ENCODE data around the gene FARSA. TPM values are rescaled to one million over a fixed set of nuclear protein-coding genes. Genes with fewer than 3 reads are reported as not detected.

The FARSA gene
- total RNA-seq, 1 donor from 2014 or later = 44.4 TPM

DNA sequence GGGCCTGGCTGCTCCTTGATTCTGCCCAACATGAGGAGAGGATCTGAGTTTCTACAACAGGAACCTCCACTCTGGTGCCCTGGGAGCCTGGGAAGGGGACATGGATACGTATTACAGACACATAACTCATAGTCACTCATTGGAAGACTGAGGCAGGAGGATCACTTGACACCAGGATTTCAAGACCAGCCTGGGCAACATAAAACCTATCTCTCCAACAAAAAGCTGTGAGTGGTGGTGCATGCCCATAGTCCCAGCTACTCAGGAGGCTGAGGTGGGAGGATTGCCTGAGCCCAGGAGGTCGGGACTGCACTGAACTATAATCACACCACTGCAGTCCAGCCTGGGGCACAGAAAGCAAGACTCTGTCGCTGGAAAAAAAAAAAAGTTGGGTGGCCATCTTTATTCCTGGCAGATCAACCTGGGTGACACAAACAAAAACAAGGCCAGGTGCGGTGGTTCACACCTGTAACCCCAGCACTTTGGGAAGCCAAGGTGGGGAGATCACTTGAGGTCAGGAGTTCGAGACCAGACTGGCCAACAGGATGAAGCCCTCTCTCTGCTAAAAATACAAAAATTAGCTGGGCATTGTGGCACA is 45.4 kb downstream of the FARSA start:
- Histone ChIP-seq H3K27ac (no peak overlapping the region), H3K4me3 (no peak overlapping the region), H3K4me1 (peaks cover 26% of the 10 kb centered on the region), H3K27me3 (ENCODE audit: low read depth) (peaks cover 15% of the 10 kb centered on the region), H3K36me3 (peaks cover under 1% of the 10 kb centered on the region), H3K9me3 (no peaks in the 10 kb centered on the region)
- intact Hi-C loops (cut with DNase I) = no loop called here
- TF ChIP-seq, protein P1, sequence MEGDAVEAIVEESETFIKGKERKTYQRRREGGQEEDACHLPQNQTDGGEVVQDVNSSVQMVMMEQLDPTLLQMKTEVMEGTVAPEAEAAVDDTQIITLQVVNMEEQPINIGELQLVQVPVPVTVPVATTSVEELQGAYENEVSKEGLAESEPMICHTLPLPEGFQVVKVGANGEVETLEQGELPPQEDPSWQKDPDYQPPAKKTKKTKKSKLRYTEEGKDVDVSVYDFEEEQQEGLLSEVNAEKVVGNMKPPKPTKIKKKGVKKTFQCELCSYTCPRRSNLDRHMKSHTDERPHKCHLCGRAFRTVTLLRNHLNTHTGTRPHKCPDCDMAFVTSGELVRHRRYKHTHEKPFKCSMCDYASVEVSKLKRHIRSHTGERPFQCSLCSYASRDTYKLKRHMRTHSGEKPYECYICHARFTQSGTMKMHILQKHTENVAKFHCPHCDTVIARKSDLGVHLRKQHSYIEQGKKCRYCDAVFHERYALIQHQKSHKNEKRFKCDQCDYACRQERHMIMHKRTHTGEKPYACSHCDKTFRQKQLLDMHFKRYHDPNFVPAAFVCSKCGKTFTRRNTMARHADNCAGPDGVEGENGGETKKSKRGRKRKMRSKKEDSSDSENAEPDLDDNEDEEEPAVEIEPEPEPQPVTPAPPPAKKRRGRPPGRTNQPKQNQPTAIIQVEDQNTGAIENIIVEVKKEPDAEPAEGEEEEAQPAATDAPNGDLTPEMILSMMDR (IDR thresholded peaks at IDR 0.05) = no peak
- no peak for ATAC-seq
- no peak for DNase-seq

DNA sequence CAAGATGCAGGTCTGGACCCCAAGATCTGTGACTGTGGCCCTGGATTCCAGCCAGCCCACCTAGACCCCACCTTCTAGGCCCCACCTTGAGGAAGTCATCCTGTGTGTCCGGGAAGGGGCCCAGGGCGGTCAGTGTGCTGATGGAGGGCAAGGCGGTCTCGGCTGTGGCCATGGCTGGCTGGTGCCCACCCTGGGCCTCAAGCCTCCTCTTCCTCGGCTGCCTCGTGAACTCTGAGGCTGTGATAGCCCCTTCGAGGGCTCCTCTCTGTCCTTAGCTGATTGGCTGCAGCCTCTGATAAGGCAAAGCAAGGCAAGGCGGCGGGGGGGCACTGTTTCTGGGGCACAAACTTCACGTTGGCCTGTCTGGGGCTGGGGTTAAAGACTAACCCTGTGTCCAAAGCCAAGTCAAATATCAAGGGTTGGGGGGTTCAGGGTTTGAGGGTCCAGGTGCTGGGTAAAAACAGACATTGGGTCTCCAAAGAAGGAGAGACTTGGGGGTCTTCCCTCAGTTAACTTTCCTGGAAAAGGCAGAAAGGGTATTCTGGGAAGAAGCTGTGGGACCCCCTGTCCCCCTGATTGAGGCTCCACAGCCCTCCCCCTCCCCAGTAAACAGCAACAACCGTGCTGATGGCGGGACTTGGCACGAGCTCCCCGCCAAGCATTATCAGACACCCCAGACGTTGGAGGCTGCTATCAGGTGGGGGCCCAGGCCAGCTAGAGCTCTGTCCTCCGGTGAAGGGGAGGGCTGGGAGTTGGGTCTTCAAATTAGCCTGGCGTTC is 46.4 kb downstream of the FARSA start, which contains the start of gene KLF1:
Gene KLF1 (minus strand): TSS at position 233 of the 779 bp plus-strand sequence. CDS start 61 bp downstream, at position 172.
- intact Hi-C loops (cut with DNase I) = no loop called here
- no peaks in the 10 kb centered on the region for H3K36me3 ChIP-seq
- no peak for ATAC-seq
- TF ChIP-seq, protein P1 (IDR thresholded peaks at IDR 0.05) = no peak
- peak within 1 kb of the TSS; percentile 56 for H3K27ac ChIP-seq
- peaks cover 28% of the 10 kb centered on the region for H3K4me1 ChIP-seq
- peak within 1 kb of the TSS; percentile 54 for H3K4me3 ChIP-seq
- no peaks in the 10 kb centered on the region for H3K9me3 ChIP-seq
- H3K27me3 ChIP-seq (ENCODE audit: low read depth) = peaks cover 15% of the 10 kb centered on the region
- DNase-seq = no peak

DNA sequence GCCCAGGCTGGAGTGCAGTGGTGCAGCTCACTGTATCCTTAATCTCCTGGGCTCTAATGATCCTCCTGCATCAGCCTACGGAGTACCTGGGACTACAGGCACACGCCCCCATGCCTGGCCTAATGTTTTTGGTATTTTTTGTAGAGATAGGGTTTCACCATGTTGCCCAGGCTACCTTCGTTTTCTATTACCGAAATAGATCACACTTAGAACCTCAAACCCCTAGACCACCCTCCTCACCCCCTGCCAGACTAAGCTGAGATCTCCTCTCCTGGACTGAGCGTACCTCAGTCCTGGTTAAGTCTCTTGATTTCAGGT is 46.9 kb downstream of the FARSA start:
- intact Hi-C loops (cut with DNase I) = no loop called here
- Histone ChIP-seq H3K36me3 (no peaks in the 10 kb centered on the region), H3K9me3 (no peaks in the 10 kb centered on the region), H3K4me1 (peaks cover 27% of the 10 kb centered on the region), H3K27ac (no peak overlapping the region), H3K4me3 (no peak overlapping the region), H3K27me3 (ENCODE audit: low read depth) (peaks cover 15% of the 10 kb centered on the region)
- TF ChIP-seq, protein P1 (IDR thresholded peaks at IDR 0.05) = no peak
- ATAC-seq = no peak
- no peak for DNase-seq

DNA sequence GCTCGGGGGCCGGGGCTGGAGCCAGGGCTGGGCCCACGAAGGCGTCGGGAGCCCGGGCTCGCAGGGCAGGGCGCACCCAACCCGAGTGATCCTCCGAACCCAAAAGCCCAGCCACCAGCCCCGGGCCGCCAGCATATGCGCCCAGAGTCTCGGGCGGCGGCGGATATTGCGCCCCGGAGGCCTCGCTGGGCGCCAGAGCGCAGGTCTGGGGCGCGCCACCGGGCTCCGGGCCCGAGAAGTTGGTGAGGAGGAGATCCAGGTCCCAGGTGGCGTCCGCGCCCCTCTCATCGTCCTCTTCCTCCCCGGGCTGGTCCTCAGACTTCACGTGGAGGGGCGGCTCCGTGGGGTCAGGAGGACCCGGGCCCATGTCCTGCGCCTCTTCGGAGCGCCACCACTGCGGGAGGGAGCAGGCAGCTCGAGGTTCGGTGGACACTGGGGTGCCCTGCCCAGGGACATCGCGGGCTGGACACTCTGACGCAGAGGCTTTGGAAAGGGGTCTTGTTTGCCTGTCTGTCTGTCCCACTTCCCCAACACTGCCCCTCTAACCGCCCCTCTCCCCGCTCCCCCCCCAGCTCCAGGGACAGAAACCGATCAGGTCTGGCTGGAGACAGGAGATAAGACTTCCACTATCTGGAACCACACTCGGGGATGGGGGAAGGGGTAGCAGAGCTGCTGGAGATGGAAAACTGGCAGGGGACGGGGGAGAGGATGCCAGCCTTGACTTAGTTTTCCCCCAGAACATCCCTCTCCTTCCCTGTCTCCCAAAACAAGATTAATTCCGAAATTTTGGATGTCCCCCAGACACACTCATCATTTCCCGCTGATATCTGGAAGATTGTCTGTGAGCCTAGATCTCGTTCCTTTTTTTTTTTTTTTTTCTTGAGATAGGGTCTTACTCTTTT is 47.5 kb downstream of the FARSA start:
- peak overlapping the region; percentile 54 for H3K4me3 ChIP-seq
- no peak for DNase-seq
- H3K4me1 ChIP-seq = peaks cover 24% of the 10 kb centered on the region
- no peaks in the 10 kb centered on the region for H3K36me3 ChIP-seq
- H3K27me3 ChIP-seq (ENCODE audit: low read depth) = peaks cover 15% of the 10 kb centered on the region
- peak overlapping the region; percentile 56 for H3K27ac ChIP-seq
- TF ChIP-seq, protein P1 (IDR thresholded peaks at IDR 0.05) = no peak
- intact Hi-C loops (cut with DNase I) = no loop called here
- no peaks in the 10 kb centered on the region for H3K9me3 ChIP-seq
- ATAC-seq = peak in 1 of 2 donors; percentile 4

DNA sequence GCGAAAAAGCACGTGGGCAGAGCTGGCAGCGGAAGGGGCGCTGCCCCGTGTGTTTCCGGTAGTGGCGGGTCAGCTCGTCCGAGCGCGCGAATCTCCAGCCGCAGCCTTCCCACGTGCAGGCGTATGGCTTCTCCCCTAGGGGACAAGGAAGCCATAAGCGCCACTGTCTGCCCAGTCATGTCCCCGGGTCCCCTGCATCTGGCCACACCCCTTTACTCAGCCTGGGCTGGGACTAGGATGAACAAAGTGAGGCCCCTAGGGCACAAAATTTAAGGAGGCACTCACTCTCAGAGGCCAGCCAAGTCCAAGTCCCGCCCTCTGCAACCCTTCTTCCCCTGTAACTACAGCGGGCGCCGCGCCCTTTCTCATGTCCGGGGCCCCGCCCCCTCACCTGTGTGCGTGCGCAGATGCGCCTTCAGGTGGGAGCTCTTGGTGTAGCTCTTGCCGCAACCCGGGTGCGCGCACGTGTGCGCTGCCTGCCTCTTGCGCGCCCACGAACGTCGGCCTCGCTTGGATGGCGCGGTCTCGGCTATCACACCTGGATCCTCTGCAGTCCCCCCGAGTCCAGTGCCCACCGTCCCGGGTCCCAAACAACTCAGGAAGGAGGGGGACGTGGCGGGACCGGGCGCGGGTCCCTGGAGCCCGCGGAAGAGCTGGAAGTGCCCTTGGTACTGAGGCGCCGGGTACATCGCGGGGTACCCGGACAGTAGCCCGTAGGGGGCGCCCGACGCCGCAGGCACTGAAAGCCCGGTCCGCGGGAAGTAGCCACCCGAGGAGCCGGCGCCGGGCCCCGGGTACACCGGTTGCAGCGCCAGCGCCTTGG is 48.4 kb downstream of the FARSA start:
- H3K4me1 ChIP-seq = peaks cover 32% of the 10 kb centered on the region
- DNase-seq = peak; percentile 94
- intact Hi-C loops (cut with DNase I) = no loop called here

More for the DNA sequence above, 48.4 kb downstream of the FARSA start:
- ATAC-seq = peak; percentile 74 to 82
- Histone ChIP-seq H3K4me3 (peak overlapping the region; percentile 54), H3K27me3 (ENCODE audit: low read depth) (peaks cover 15% of the 10 kb centered on the region), H3K36me3 (no peaks in the 10 kb centered on the region), H3K9me3 (no peaks in the 10 kb centered on the region), H3K27ac (peak overlapping the region; percentile 56)
- TF ChIP-seq, protein P1 (IDR thresholded peaks at IDR 0.05) = peak; percentile 70
